GM19397 (cell line): Measurements from ENCODE around the gene OSBPL1A.
"Not testable (repeated sequence)": the region's sequence is repeated elsewhere in the genome, so short reads cannot be mapped to it uniquely, and the experiment has no call there.

Experiments used
- ATAC-seq: cut with Tn5 transposase; IDR thresholded peaks from one replicate; pipeline ENCODE4 v1.9.1; 2021; ENCODE audit warnings: mild to moderate bottlenecking, moderate library complexity; ENCODE audit not compliant: unreplicated experiment

The OSBPL1A gene

GRCh38 chr18:24189664-24190346 is 207.8 kb downstream of the OSBPL1A start:
- no peak for ATAC-seq

- ATAC-seq = peak; percentile 88
Observed at GRCh38 chr18:24189007-24189528, 208.6 kb downstream of the OSBPL1A start.

- ATAC-seq = no peak
Observed at GRCh38 chr18:24188120-24188519, 209.5 kb downstream of the OSBPL1A start.

- no peak for ATAC-seq
Observed at GRCh38 chr18:24187689-24188088, 209.9 kb downstream of the OSBPL1A start.

- ATAC-seq = no peak
Observed at GRCh38 chr18:24187049-24187448, 210.6 kb downstream of the OSBPL1A start.

GRCh38 chr18:24185805-24186204 is 211.8 kb downstream of the OSBPL1A start:
- ATAC-seq = no peak

- no peak for ATAC-seq
Observed at GRCh38 chr18:24181806-24182205, 215.8 kb downstream of the OSBPL1A start.

- ATAC-seq = no peak
Observed at GRCh38 chr18:24180048-24180447, 217.6 kb downstream of the OSBPL1A start.

- ATAC-seq = no peak
Observed at GRCh38 chr18:24177499-24178133, 220.0 kb downstream of the OSBPL1A start.

GRCh38 chr18:24176727-24177416 is 220.8 kb downstream of the OSBPL1A start:
- ATAC-seq = peak; percentile 81

GRCh38 chr18:24173997-24174396 is 223.6 kb downstream of the OSBPL1A start:
- no peak for ATAC-seq

- no peak for ATAC-seq
Observed at GRCh38 chr18:24170360-24170759, 227.3 kb downstream of the OSBPL1A start.

GRCh38 chr18:24168496-24168895 is 229.1 kb downstream of the OSBPL1A start:
- ATAC-seq = no peak

GRCh38 chr18:24161304-24161703 is 236.3 kb downstream of the OSBPL1A start:
- ATAC-seq = no peak

- no peak for ATAC-seq
Observed at GRCh38 chr18:24160086-24160485, 237.5 kb downstream of the OSBPL1A start.

- no peak for ATAC-seq
Observed at GRCh38 chr18:24157855-24158254, 239.8 kb downstream of the OSBPL1A start.

- no peak for ATAC-seq
Observed at GRCh38 chr18:24153397-24153796, 244.2 kb downstream of the OSBPL1A start.

GRCh38 chr18:24149591-24149990 is 248.0 kb downstream of the OSBPL1A start:
- ATAC-seq = not testable (repeated sequence)

- no peak for ATAC-seq
Observed at GRCh38 chr18:24142376-24142775, 255.2 kb downstream of the OSBPL1A start.

GRCh38 chr18:24140697-24141096 is 256.9 kb downstream of the OSBPL1A start:
- ATAC-seq = no peak

GRCh38 chr18:24138789-24139616 is 258.6 kb downstream of the OSBPL1A start, which contains the start of gene CABYR:
CABYR (plus strand) TSS chr18:24139062; CDS start chr18:24143115, 4,053 bp downstream.
- peak; percentile 95 for ATAC-seq
